Neural cell (in vitro differentiated cells): Measurements from ENCODE around the gene CCDC73. TPM values are rescaled to one million over a fixed set of nuclear protein-coding genes. Genes with fewer than 3 reads are reported as not detected.

Source experiments
- H2AFZ ChIP-seq: fragments of 200-600, 300-800 bp; sonication (generic), shearing (Covaris generic); 2 replicates; pipeline ENCODE4 v1.6.0; 2014; ENCODE audit warnings: low read depth, mild to moderate bottlenecking, antibody characterized with exemption, low read length, moderate library complexity
- H3F3A ChIP-seq: fragments of 200-600 bp; shearing (Covaris generic); 2 replicates; pipeline ENCODE4 v1.6.1; 2016; ENCODE audit warnings: mild to moderate bottlenecking, moderate library complexity, mixed read lengths, antibody characterized with exemption, low read length; ENCODE audit not compliant: insufficient read depth, poor library complexity, severe bottlenecking
- H3K27ac ChIP-seq: fragments of 200-600, 300-800 bp; sonication (generic), shearing (Covaris generic); 2 replicates; pipeline ENCODE4 v1.5.1; 2014; ENCODE audit warnings: mild to moderate bottlenecking, low read length, moderate library complexity
- H3K27me3 ChIP-seq: fragments of 300-800, 200-600 bp; sonication (generic), shearing (Covaris generic); 2 replicates; pipeline ENCODE4 v1.6.0; 2014; ENCODE audit warnings: mild to moderate bottlenecking, low read depth, low read length, moderate library complexity; ENCODE audit not compliant: insufficient read depth
- H3K36me3 ChIP-seq: fragments of 300-800, 200-600 bp; sonication (generic), shearing (Covaris generic); 2 replicates; pipeline ENCODE4 v1.5.1; 2014; ENCODE audit warnings: mild to moderate bottlenecking, antibody characterized with exemption, low read length, moderate library complexity; ENCODE audit not compliant: insufficient read depth
- H3K4me2 ChIP-seq: fragments of 300-800, 200-600 bp; sonication (generic), shearing (Covaris generic); 2 replicates; pipeline ENCODE4 v1.6.0; 2014; ENCODE audit warnings: mild to moderate bottlenecking, low read length
- H3K4me3 ChIP-seq: fragments of 300-800, 200-600 bp; sonication (generic), shearing (Covaris generic); 2 replicates; pipeline ENCODE4 v1.5.1; 2014; ENCODE audit warnings: mild to moderate bottlenecking, low read length, moderate library complexity
- H3K79me2 ChIP-seq: fragments of 200-600 bp; shearing (Covaris generic); replicated peaks from 2 replicates; pipeline ENCODE4 v1.6.0; 2014; ENCODE audit warnings: mild to moderate bottlenecking, low read length, moderate library complexity; ENCODE audit not compliant: insufficient read depth
- H3K9ac ChIP-seq: fragments of 300-800, 200-600 bp; sonication (generic), shearing (Covaris generic); 2 replicates; pipeline ENCODE4 v1.6.1; 2016; ENCODE audit warnings: mild to moderate bottlenecking, low read length, mixed read lengths
- H3K9me2 ChIP-seq: fragments of 200-600 bp; shearing (Covaris generic); 2 replicates; pipeline ENCODE4 v1.6.1; 2016; ENCODE audit warnings: mild to moderate bottlenecking, low read length, mixed read lengths; ENCODE audit not compliant: insufficient read depth
- H3K9me3 ChIP-seq: fragments of 200-600, 300-800 bp; sonication (generic), shearing (Covaris generic); 2 replicates; pipeline ENCODE4 v1.6.1; 2016; ENCODE audit warnings: mild to moderate bottlenecking, mixed run types, low read length, moderate library complexity, mixed read lengths
- H4K20me1 ChIP-seq: fragments of 200-600 bp; shearing (Covaris generic); 2 replicates; pipeline ENCODE4 v1.6.1; 2016; ENCODE audit warnings: mild to moderate bottlenecking, mixed run types; ENCODE audit not compliant: insufficient read depth
- CTCF ChIP-seq: fragments of 450-650 bp; IDR thresholded peaks from 2 replicates; pipeline ENCODE4 v1.5.1; 2014; ENCODE audit warnings: antibody characterized with exemption, mild to moderate bottlenecking, moderate library complexity; ENCODE audit not compliant: poor library complexity, severe bottlenecking
- EP300 ChIP-seq: fragments of 450-650 bp; conservative IDR thresholded peaks from 2 replicates; pipeline ENCODE4 v1.6.1; 2014; ENCODE audit warnings: antibody characterized with exemption, mild to moderate bottlenecking, moderate library complexity; ENCODE audit not compliant: poor library complexity, severe bottlenecking
- EZH2 ChIP-seq: fragments of 200-600, 300-800 bp; shearing (Covaris generic), sonication (generic); IDR thresholded peaks from 2 replicates; pipeline ENCODE4 v1.6.1; 2014; ENCODE audit warnings: antibody characterized with exemption, low read length, borderline replicate concordance, mild to moderate bottlenecking; ENCODE audit not compliant: insufficient read depth, poor library complexity, severe bottlenecking
- MXI1 ChIP-seq: fragments of 450-650 bp; conservative IDR thresholded peaks from 2 replicates; pipeline ENCODE4 v1.6.1; 2014; ENCODE audit warnings: antibody characterized with exemption, mild to moderate bottlenecking; ENCODE audit not compliant: poor library complexity, severe bottlenecking
- POLR2AphosphoS5 ChIP-seq: IDR thresholded peaks from 2 replicates; pipeline ENCODE4 v1.6.1; 2012
- RAD21 ChIP-seq: fragments of 450-650 bp; conservative IDR thresholded peaks from 2 replicates; pipeline ENCODE4 v1.6.1; 2014; ENCODE audit warnings: antibody characterized with exemption, mild to moderate bottlenecking, moderate library complexity
- SMC3 ChIP-seq: fragments of 450-650 bp; conservative IDR thresholded peaks from 2 replicates; pipeline ENCODE4 v1.6.1; 2014; ENCODE audit warnings: antibody characterized with exemption, mild to moderate bottlenecking, moderate library complexity; ENCODE audit not compliant: poor library complexity
- TAF1 ChIP-seq: IDR thresholded peaks from 2 replicates; pipeline ENCODE4 v1.6.1; 2012; ENCODE audit warnings: low read depth
- polyA plus RNA-seq: library from polyadenylated mRNA; depleted of rRNA; stranded (reverse); fragments of >200 nt; gene quantifications from 2 replicates; pipeline ENCODE4 v1.2.3, GENCODE V29; 2014
- TF ChIP-seq, protein P1 (sequence below): IDR thresholded peaks from 2 replicates; pipeline ENCODE4 v1.6.1; 2012; ENCODE audit warnings: borderline replicate concordance

Gene CCDC73
- polyA plus RNA-seq, 1 donor from 2014 or later, result 0.07 TPM

- Histone ChIP-seq H3K9me2 (no peaks in the 10 kb centered on the region), H3K79me2 (no peaks in the 10 kb centered on the region), H3K27me3 (no peaks in the 10 kb centered on the region), H3F3A (no peaks in the 10 kb centered on the region), H4K20me1 (no peaks in the 10 kb centered on the region), H3K9me3 (peaks cover 3% of the 10 kb centered on the region), H3K36me3 (no peaks in the 10 kb centered on the region), H3K4me2 (no peak overlapping the region), H3K4me3 (no peak overlapping the region), H3K9ac (no peak overlapping the region), H2AFZ (no peak overlapping the region), H3K27ac (no peak overlapping the region)
- TF ChIP-seq EP300 (no peak), POLR2AphosphoS5 (no peak), EZH2 (no peak), CTCF (no peak), RAD21 (no peak), TAF1 (no peak), SMC3 (no peak), MXI1 (no peak)
- TF ChIP-seq, protein P1, sequence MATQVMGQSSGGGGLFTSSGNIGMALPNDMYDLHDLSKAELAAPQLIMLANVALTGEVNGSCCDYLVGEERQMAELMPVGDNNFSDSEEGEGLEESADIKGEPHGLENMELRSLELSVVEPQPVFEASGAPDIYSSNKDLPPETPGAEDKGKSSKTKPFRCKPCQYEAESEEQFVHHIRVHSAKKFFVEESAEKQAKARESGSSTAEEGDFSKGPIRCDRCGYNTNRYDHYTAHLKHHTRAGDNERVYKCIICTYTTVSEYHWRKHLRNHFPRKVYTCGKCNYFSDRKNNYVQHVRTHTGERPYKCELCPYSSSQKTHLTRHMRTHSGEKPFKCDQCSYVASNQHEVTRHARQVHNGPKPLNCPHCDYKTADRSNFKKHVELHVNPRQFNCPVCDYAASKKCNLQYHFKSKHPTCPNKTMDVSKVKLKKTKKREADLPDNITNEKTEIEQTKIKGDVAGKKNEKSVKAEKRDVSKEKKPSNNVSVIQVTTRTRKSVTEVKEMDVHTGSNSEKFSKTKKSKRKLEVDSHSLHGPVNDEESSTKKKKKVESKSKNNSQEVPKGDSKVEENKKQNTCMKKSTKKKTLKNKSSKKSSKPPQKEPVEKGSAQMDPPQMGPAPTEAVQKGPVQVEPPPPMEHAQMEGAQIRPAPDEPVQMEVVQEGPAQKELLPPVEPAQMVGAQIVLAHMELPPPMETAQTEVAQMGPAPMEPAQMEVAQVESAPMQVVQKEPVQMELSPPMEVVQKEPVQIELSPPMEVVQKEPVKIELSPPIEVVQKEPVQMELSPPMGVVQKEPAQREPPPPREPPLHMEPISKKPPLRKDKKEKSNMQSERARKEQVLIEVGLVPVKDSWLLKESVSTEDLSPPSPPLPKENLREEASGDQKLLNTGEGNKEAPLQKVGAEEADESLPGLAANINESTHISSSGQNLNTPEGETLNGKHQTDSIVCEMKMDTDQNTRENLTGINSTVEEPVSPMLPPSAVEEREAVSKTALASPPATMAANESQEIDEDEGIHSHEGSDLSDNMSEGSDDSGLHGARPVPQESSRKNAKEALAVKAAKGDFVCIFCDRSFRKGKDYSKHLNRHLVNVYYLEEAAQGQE, result no peak
Measured at GRCh38 chr11:32752001-32752400, 42.5 kb downstream of the CCDC73 start.

GRCh38 chr11:32751381-32751780 is 43.1 kb downstream of the CCDC73 start:
- no peaks in the 10 kb centered on the region for H3K36me3 ChIP-seq
- H3K27ac ChIP-seq, result no peak overlapping the region
- H3K9ac ChIP-seq, result no peak overlapping the region
- no peaks in the 10 kb centered on the region for H3K27me3 ChIP-seq
- no peaks in the 10 kb centered on the region for H4K20me1 ChIP-seq
- H3F3A ChIP-seq, result no peaks in the 10 kb centered on the region
- TF ChIP-seq CTCF (no peak), EZH2 (no peak), TAF1 (no peak), EP300 (no peak), POLR2AphosphoS5 (no peak), RAD21 (no peak), SMC3 (no peak)
- TF ChIP-seq, protein P1, result no peak
- H3K9me3 ChIP-seq, result peaks cover 3% of the 10 kb centered on the region
- H3K9me2 ChIP-seq, result no peaks in the 10 kb centered on the region
- no peaks in the 10 kb centered on the region for H3K79me2 ChIP-seq
- no peak overlapping the region for H3K4me2 ChIP-seq
- no peak overlapping the region for H2AFZ ChIP-seq
- H3K4me3 ChIP-seq, result no peak overlapping the region
